HG03439 (cell line): ENCODE data around the gene CCDC51.

Experiments
- ATAC-seq: cut with Tn5 transposase; IDR thresholded peaks from one replicate; pipeline ENCODE4 v1.9.1; 2021; ENCODE audit warnings: mild to moderate bottlenecking, moderate library complexity; ENCODE audit not compliant: unreplicated experiment

CCDC51 gene

DNA sequence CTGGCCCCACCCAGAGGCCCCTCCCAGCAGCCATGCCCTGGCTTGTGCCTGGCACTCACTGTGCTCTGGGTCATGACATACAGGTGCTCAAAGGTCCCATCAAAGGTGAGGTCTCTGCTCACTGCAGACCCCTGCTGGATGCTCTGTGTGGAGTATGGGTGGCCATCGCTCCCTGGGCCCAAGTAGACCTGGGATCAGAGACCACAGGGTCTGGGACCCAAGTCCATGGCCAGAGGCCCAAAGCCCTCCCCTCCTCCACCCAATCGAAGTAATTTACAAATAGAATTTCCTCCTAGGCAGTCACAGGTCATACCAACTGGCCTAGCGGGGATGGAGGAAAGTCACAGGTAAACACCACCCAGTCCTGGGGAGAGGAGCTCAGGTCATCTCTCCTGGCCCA is 17.6 kb downstream of the CCDC51 start:
- ATAC-seq, result no peak

DNA sequence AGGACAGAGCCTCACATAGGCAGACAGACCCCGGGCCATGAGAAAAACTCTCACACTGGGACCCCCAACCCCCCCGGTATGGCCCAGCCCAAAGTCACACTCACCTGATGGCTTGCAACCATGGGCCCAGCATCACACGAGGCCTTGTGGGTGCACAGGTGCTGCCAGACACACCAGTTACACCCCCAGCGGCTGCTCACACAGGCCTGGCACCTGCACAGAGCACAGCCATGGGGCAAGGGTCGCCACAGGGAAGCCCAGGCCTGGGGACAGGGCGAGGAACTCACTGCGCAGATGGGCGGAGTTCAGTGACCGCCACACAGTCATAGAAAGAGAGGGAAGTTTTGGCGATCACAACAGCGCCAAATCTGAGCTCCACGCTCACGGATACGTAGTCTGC is 19.4 kb downstream of the CCDC51 start:
- no peak for ATAC-seq

GRCh38 chr3:48419597-48419996 is 20.3 kb downstream of the CCDC51 start:
- no peak for ATAC-seq

- no peak for ATAC-seq
Observed at GRCh38 chr3:48419149-48419548, 20.8 kb downstream of the CCDC51 start.

- no peak for ATAC-seq
Observed at GRCh38 chr3:48418651-48419050, 21.3 kb downstream of the CCDC51 start.

- ATAC-seq, result no peak
Observed at GRCh38 chr3:48418140-48418539, 21.8 kb downstream of the CCDC51 start.

DNA sequence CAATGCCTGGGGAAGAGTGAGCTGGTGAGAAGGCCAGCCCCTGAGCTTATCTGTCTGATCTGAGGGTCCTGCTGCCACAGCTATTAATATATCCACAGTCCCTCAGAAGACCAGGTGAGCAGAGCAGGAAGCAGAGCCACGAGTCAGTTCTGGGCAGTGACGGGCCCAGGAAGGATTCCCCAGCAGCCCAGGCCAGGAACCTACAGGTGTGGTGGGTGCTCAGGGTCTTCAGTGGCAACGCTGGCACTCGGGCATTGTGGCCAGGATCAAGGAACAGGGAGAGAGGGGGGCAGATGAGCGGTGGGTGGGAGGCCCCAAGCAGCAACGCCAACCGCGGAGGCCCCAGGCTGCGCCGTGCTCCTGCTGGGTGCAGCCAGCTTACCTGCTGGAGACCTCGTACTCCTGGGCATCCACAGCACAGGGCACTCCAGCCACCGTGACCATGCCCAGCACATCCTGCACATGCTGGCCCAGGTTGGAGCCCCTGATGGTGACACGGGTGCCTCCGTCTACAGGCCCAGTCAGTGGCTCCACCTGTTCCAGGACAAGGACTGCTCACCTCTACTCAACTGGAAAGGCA is 22.3 kb downstream of the CCDC51 start:
- no peak for ATAC-seq

DNA sequence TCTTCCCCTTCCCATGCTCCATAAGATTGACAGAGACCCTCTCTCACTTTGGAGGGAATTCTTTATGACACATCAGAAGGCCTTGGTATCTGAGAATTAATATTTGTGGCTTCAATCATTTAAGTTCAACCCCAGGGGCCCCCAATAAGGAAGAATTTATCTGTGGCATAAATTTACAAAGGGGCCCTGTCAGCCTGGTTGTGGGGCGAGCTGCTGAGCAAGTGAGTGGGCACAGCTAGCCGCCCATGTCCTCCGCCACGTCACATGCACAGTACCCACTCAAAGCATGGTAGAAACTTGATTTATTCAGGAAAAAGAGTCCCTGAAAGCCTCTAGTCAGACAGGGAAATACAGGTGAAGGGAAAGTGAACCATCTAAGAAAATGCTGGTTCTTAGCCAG is 23.4 kb downstream of the CCDC51 start:
- no peak for ATAC-seq

GRCh38 chr3:48416091-48416505 is 23.8 kb downstream of the CCDC51 start:
- ATAC-seq, result no peak

DNA sequence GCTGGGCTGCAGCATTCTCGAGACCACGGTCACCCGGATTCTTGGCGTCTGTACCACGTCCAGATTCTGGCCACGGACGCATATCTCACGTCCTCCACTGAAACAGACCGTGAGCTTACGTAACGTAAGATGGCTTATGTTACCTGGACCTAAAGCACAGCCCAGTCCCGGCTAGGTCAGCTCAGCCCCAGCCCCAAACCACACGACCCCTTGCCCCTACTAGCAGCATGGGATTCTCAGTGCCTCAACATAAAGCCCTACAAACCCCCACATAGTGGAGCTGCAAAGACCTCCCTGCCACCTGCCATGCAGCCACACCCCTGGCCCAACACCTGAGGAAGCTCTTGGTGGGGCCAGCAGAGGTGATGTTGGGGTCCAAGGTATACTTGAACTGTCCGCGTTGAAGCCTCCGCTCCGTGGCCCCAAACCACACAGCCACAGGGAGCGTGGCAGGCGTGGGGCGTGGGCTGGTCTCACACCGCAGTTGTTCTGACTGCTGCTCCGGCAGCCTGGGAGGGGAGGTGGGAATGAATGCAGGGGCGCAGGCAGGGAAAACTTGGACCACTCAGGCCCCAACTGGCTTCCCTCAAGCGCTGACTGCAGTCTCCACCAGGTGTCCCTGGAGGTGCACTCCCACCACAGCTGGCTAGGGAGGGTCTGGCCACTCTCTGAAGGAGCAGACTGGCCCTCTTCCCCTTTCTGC is 24.5 kb downstream of the CCDC51 start:
- no peak for ATAC-seq

DNA sequence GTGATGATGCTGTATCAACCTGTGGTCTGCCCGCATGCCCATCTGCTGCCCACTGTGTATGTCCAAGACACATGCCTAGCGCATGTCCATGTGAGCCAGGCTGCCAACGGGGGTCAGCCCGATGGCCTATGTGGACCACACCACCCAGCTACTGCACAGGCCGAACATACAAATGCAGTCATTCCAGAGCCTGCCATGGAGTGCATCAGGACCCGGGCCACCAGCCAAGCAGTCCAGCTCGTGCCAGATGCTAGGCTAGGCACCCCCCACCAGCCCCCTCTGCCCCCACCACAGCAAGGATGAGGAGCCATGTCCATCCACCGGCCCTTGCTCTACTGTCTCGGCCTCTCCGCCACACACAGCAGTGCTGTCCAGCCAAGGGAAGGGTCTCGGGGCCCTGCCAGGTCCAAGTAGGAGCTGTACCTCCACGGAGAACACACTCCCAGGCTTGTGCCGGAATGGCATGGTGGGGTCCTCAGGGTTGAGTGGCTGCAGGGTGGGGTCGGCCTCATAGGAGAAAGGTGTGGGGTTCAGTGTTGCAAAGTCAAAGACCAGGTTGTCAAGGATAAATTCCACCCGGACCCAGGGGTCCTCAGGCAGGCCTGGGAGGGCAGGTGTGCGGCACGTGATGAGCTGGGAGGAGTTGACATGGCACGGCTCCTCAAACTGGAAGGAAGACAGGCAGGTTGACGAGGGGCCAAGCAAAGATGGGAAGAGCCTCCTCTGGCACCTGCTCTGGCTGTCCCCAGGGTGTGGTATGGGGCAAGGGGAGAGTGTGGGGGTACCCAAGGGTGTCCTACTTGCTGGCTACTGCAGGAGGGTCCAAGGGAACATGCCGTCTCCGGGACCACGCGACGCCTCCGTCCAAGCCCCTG is 25.3 kb downstream of the CCDC51 start:
- ATAC-seq, result no peak

DNA sequence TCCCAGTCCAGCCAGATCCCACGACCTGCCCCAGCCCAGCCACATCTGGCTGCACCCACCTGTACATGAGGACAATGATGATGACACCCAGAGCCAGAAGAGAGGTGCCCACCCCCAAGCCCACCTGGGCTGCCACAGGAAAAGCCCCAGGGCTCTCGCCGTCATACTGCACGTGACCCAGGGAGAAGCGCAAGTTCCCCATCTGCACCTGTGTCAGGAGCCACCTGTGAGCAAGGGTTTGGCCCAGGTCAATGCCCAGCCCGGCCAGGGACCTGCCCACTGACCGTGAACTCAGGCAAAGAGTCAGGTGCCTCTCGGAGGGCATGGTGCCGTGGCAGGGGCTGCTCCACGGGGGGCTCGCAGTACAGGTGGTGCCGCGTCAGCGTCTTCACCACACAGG is 26.3 kb downstream of the CCDC51 start:
- ATAC-seq, result no peak

DNA sequence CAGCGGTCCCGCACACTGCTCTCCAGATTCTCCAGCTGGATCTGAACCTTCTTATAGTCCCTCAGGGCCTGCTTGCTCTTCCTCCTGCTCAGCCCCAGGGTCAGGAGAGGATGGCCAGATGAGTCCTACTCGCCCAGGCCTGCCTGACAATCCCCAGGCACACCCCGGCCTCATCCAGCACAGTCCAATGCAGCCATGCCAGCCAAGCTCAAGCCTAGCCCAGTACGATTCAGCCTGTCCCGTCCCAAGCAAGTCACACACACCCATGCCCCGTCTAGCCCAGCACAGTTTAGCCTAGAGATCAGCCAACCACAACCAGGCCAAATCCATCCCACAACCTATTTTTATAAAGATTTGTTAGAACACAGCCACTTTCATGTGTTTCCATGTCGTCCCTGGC is 26.8 kb downstream of the CCDC51 start:
- ATAC-seq, result no peak

GRCh38 chr3:48412375-48413001 is 27.4 kb downstream of the CCDC51 start:
- ATAC-seq, result no peak

DNA sequence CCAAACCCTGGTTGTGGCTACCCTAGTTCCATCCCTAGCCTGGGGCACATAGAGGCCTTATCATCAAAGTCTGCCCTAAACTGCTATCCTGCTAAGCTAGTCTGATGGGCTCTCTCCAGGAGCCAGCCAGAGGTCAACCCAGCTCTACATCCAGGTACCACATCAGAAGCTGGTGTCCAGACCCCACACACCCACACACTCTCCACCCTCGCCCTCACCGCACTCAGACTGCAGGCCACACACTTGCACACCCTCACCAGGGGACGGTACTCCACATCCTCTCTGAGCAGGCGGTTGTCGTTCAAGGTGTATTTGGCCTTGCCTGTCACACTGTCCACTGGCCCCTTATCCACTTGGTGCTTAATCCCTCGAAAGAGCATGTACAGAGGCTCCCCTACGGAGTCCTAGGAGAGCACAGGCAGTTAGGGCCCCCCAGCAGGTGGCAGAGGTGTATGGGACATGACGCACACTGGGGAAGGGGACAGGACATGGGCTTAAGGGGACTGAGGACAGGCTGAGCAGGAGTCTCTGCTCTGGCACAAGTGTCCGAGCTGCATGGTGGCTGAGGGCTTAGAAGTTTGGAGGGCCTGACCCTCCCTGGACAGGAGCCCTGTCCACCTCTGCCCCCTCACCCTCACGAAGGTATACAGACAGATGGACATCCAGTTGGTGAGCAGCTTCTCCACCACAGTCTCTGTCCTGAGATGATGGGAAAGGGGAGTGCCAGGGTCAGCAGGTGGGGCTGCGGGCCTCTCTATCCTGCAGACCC is 28.1 kb downstream of the CCDC51 start:
- ATAC-seq, result no peak

- ATAC-seq, result no peak
Observed at GRCh38 chr3:48411041-48411588, 28.8 kb downstream of the CCDC51 start.

GRCh38 chr3:48410205-48411040 is 29.5 kb downstream of the CCDC51 start:
- ATAC-seq, result no peak

GRCh38 chr3:48409291-48410201 is 30.4 kb downstream of the CCDC51 start:
- ATAC-seq, result no peak
